ENCODE measurements around the gene VAMP5.

DNA sequence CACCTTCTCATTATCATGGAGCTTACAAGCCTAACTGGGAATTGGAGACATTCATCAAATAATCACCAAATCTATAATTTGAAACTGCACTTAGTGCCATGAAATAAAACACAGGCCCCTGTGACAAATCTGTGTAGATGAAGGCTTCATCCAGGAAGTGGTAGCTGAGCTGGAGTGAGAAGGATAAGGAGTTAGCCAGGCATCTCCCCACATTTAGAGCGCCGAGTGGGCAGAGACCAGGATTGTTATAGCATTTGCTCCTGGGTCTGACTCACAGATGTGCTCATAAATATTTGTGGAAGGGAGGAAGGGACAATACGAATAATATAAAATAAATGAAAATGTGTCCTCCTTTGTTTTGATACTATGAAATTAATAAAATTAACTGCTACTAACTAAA is 47.8 kb upstream of the VAMP5 start:
- TF ChIP-seq, protein P1, sequence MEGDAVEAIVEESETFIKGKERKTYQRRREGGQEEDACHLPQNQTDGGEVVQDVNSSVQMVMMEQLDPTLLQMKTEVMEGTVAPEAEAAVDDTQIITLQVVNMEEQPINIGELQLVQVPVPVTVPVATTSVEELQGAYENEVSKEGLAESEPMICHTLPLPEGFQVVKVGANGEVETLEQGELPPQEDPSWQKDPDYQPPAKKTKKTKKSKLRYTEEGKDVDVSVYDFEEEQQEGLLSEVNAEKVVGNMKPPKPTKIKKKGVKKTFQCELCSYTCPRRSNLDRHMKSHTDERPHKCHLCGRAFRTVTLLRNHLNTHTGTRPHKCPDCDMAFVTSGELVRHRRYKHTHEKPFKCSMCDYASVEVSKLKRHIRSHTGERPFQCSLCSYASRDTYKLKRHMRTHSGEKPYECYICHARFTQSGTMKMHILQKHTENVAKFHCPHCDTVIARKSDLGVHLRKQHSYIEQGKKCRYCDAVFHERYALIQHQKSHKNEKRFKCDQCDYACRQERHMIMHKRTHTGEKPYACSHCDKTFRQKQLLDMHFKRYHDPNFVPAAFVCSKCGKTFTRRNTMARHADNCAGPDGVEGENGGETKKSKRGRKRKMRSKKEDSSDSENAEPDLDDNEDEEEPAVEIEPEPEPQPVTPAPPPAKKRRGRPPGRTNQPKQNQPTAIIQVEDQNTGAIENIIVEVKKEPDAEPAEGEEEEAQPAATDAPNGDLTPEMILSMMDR (IDR thresholded peaks at IDR 0.05), result no peak
- no peak for TF ChIP-seq EZH2phosphoT487 (IDR thresholded peaks at IDR 0.05)
